H9 (cell line): ENCODE measurements around the gene TNFRSF21. TPM values are rescaled to one million over a fixed set of nuclear protein-coding genes. Genes with fewer than 3 reads are reported as not detected.

Experiments used
- DNase-seq: peaks from one replicate; pipeline ENCODE4 v3.0.0-alpha.2; 2017
- H2AFZ ChIP-seq: one replicate; pipeline ENCODE4 v1.6.1; 2013; ENCODE audit warnings: mild to moderate bottlenecking, low read length, control low read depth, moderate library complexity
- H2AK5ac ChIP-seq: 2 replicates; pipeline ENCODE4 v1.6.1; 2013; ENCODE audit warnings: low read length, control low read depth, mixed read lengths; ENCODE audit not compliant: insufficient read length
- H2BK120ac ChIP-seq: one replicate; pipeline ENCODE4 v1.6.1; 2013; ENCODE audit warnings: low read depth, mild to moderate bottlenecking, low read length, control low read depth, inconsistent platforms; ENCODE audit not compliant: poor library complexity, severe bottlenecking
- H2BK12ac ChIP-seq: 2 replicates; pipeline ENCODE4 v1.6.1; 2013; ENCODE audit warnings: low read length, control low read depth, mixed read lengths, low read depth; ENCODE audit not compliant: insufficient read length
- H2BK15ac ChIP-seq: 2 replicates; pipeline ENCODE4 v1.6.1; 2013; ENCODE audit warnings: low read depth, low read length, control low read depth
- H2BK20ac ChIP-seq: one replicate; pipeline ENCODE4 v1.6.1; 2013; ENCODE audit warnings: low read depth, mild to moderate bottlenecking, low read length, control low read depth, inconsistent platforms; ENCODE audit not compliant: poor library complexity, severe bottlenecking
- H2BK5ac ChIP-seq: 2 replicates; pipeline ENCODE4 v1.6.1; 2013; ENCODE audit warnings: low read length, control low read depth, mixed read lengths; ENCODE audit not compliant: insufficient read length
- H3K14ac ChIP-seq: 2 replicates; pipeline ENCODE4 v1.6.1; 2013; ENCODE audit warnings: low read length, control low read depth; ENCODE audit not compliant: insufficient read depth
- H3K18ac ChIP-seq: 2 replicates; pipeline ENCODE4 v1.6.1; 2013; ENCODE audit warnings: low read depth, mild to moderate bottlenecking, mixed read lengths, low read length, control low read depth; ENCODE audit not compliant: insufficient read length
- H3K23ac ChIP-seq: 2 replicates; pipeline ENCODE4 v1.6.1; 2013; ENCODE audit warnings: low read length, control low read depth, mixed read lengths, low read depth; ENCODE audit not compliant: insufficient read length
- H3K23me2 ChIP-seq: 2 replicates; pipeline ENCODE4 v1.6.1; 2013; ENCODE audit warnings: low read depth, mild to moderate bottlenecking, mixed read lengths, low read length, control low read depth; ENCODE audit not compliant: insufficient read length, poor library complexity, severe bottlenecking
- H3K27ac ChIP-seq: 2 replicates; pipeline ENCODE4 v1.5.1; 2013; ENCODE audit warnings: low read length, control low read depth, mixed read lengths, low read depth; ENCODE audit not compliant: insufficient read length
- H3K27me3 ChIP-seq: 2 replicates; pipeline ENCODE4 v1.6.1; 2013; ENCODE audit warnings: low read length, control low read depth, inconsistent platforms; ENCODE audit not compliant: insufficient read depth
- H3K4ac ChIP-seq: 2 replicates; pipeline ENCODE4 v1.6.1; 2013; ENCODE audit warnings: low read depth, mild to moderate bottlenecking, control low read depth, inconsistent platforms, low read length, moderate library complexity
- H3K4me1 ChIP-seq: 2 replicates; pipeline ENCODE4 v1.6.1; 2013; ENCODE audit warnings: low read length, control low read depth, inconsistent platforms; ENCODE audit not compliant: insufficient read depth
- H3K4me2 ChIP-seq: 2 replicates; pipeline ENCODE4 v1.6.1; 2013; ENCODE audit warnings: low read length, control low read depth, mixed read lengths; ENCODE audit not compliant: insufficient read length, insufficient read depth
- H3K56ac ChIP-seq: 2 replicates; pipeline ENCODE4 v1.6.1; 2013; ENCODE audit warnings: low read depth, mild to moderate bottlenecking, mixed read lengths, low read length, control low read depth; ENCODE audit not compliant: insufficient read length
- H3K79me1 ChIP-seq: 2 replicates; pipeline ENCODE4 v1.6.1; 2013; ENCODE audit warnings: low read depth, mild to moderate bottlenecking, moderate library complexity, low read length, control low read depth, inconsistent platforms; ENCODE audit not compliant: insufficient read depth, poor library complexity, severe bottlenecking
- H3K79me2 ChIP-seq: 2 replicates; pipeline ENCODE4 v1.6.1; 2013; ENCODE audit warnings: low read length, control low read depth, inconsistent platforms; ENCODE audit not compliant: insufficient read depth
- H3K9ac ChIP-seq: 2 replicates; pipeline ENCODE4 v1.6.1; 2013; ENCODE audit warnings: low read length, control low read depth, mixed read lengths; ENCODE audit not compliant: insufficient read length; ENCODE audit errors: extremely low read depth
- H3K9me3 ChIP-seq: one replicate; pipeline ENCODE4 v1.6.1; 2013; ENCODE audit warnings: low read depth, low read length, inconsistent platforms; ENCODE audit not compliant: control insufficient read depth
- H3T11ph ChIP-seq: one replicate; pipeline ENCODE4 v1.6.1; 2013; ENCODE audit warnings: mild to moderate bottlenecking, low read length, control low read depth, inconsistent platforms
- H4K20me1 ChIP-seq: one replicate; pipeline ENCODE4 v1.6.1; 2013; ENCODE audit not compliant: control insufficient read depth, insufficient read length, insufficient read depth
- H4K5ac ChIP-seq: 2 replicates; pipeline ENCODE4 v1.6.1; 2013; ENCODE audit warnings: low read depth, mild to moderate bottlenecking, mixed read lengths, low read length, control low read depth; ENCODE audit not compliant: insufficient read length
- H4K8ac ChIP-seq: replicated peaks from 2 replicates; pipeline ENCODE4 v1.6.1; 2013; ENCODE audit warnings: low read length, control low read depth, mixed read lengths, low read depth; ENCODE audit not compliant: insufficient read length
- H4K91ac ChIP-seq: 2 replicates; pipeline ENCODE4 v1.6.1; 2013; ENCODE audit warnings: low read depth, mild to moderate bottlenecking, moderate library complexity, mixed read lengths, low read length, control low read depth; ENCODE audit not compliant: insufficient read length
- H3K27ac Mint-ChIP-seq, 3 experiments: 2 replicates in 2 of 3; 3 replicates in 1 of 3; pipeline ENCODE4 v1.8.0; 2020 to 2021; ENCODE audit warnings: mixed read lengths in 3 of 3, mild to moderate bottlenecking in 1 of 3, moderate library complexity in 1 of 3
- H3K27me3 Mint-ChIP-seq: 2 replicates; pipeline ENCODE4 v1.8.0; 2021; ENCODE audit warnings: low read depth, mild to moderate bottlenecking, moderate library complexity, mixed read lengths
- H3K36me3 Mint-ChIP-seq, 3 experiments: 2 replicates in 2 of 3; 3 replicates in 1 of 3; pipeline ENCODE4 v1.8.0; 2020 to 2021; ENCODE audit warnings: low read depth in 3 of 3, mixed read lengths in 3 of 3; ENCODE audit not compliant: insufficient read depth in 1 of 3
- H3K4me1 Mint-ChIP-seq, 2 experiments: 2 replicates each; pipeline ENCODE4 v1.8.0; 2020; ENCODE audit warnings: mixed read lengths in 2 of 2
- H3K4me3 Mint-ChIP-seq, 2 experiments: 2 replicates in 1 of 2; 3 replicates in 1 of 2; pipeline ENCODE4 v1.8.0; 2020 to 2021; ENCODE audit warnings: mild to moderate bottlenecking in 2 of 2, mixed read lengths in 2 of 2, moderate library complexity in 1 of 2
- H3K9me3 Mint-ChIP-seq, 2 experiments: 2 replicates in 1 of 2; 3 replicates in 1 of 2; pipeline ENCODE4 v1.8.0; 2020; ENCODE audit warnings: mild to moderate bottlenecking in 2 of 2, mixed read lengths in 2 of 2, moderate library complexity in 1 of 2
- CTCF ChIP-seq: fragments of 200-600 bp; sonication (generic); conservative IDR thresholded peaks from 3 replicates; pipeline ENCODE4 v1.8.0; 2021; ENCODE audit warnings: antibody characterized with exemption, mild to moderate bottlenecking
- WGBS: extraction: QIAGEN DNeasy Blood & Tissue Kit; methylation state at CpG from one replicate; pipeline ENCODE4 v1.1.7; 2013; ENCODE audit warnings: missing lambda C conversion rate, low lambda C conversion rate, mixed read lengths; ENCODE audit not compliant: insufficient read length; ENCODE audit errors: extremely low coverage; 5-methylcytosine and 5-hydroxymethylcytosine counted together
- total RNA-seq: library from RNA; stranded (reverse); gene quantifications from 2 replicates; pipeline ENCODE4 v1.2.1, GENCODE V29; 2021

TNFRSF21 gene
- total RNA-seq, 1 experiment from 2014 or later = 39.1 TPM

- H3K4me1 Mint-ChIP-seq = peaks cover 4 to 5% of the 10 kb centered on the region in 2 experiments
Measured at GRCh38 chr6:47337519-47337918, 27.8 kb upstream of the TNFRSF21 start.

More at GRCh38 chr6:47337519-47337918, 27.8 kb upstream of the TNFRSF21 start:
- Histone ChIP-seq H2BK20ac (no peak overlapping the region), H3K4ac (no peak overlapping the region), H3K27ac (no peak overlapping the region), H3K79me1 (no peaks in the 10 kb centered on the region), H4K91ac (no peak overlapping the region), H3T11ph (no peak overlapping the region), H3K9ac (no peak overlapping the region), H3K27me3 (no peaks in the 10 kb centered on the region), H3K18ac (no peak overlapping the region), H3K23me2 (no peaks in the 10 kb centered on the region), H2BK15ac (no peak overlapping the region), H4K8ac (no peak overlapping the region), H3K4me1 (no peaks in the 10 kb centered on the region), H2AK5ac (no peak overlapping the region), H4K20me1 (no peaks in the 10 kb centered on the region), H3K14ac (no peak overlapping the region), H2BK5ac (no peak overlapping the region), H3K79me2 (no peaks in the 10 kb centered on the region), H2AFZ (no peak overlapping the region), H4K5ac (no peak overlapping the region), H2BK12ac (no peak overlapping the region), H3K4me2 (no peak overlapping the region), H3K56ac (no peak overlapping the region), H3K23ac (no peak overlapping the region), H3K9me3 (no peaks in the 10 kb centered on the region), H2BK120ac (no peak overlapping the region)
- H3K9me3 Mint-ChIP-seq = peaks cover 0 to 4% of the 10 kb centered on the region in 2 experiments; a peak in 2 of 5 replicates
- H3K27me3 Mint-ChIP-seq = no peaks in the 10 kb centered on the region; the same call in 1 of the 2 replicates
- TF ChIP-seq CTCF = no peak
- WGBS = no CpG with 5 or more reads among the region's 2 CpGs
- no peak for DNase-seq
- no peak overlapping the region for H3K4me3 Mint-ChIP-seq
- no peak overlapping the region for H3K27ac Mint-ChIP-seq
- H3K36me3 Mint-ChIP-seq = no peaks in the 10 kb centered on the region
